Measurements from ENCODE around the gene PRDM2. TPM values are rescaled to one million over a fixed set of nuclear protein-coding genes. Genes with fewer than 3 reads are reported as not detected.

The PRDM2 gene
- total RNA-seq, 4 donors from 2014 or later = 34.7 to 70.1 (median 53.0) TPM

DNA sequence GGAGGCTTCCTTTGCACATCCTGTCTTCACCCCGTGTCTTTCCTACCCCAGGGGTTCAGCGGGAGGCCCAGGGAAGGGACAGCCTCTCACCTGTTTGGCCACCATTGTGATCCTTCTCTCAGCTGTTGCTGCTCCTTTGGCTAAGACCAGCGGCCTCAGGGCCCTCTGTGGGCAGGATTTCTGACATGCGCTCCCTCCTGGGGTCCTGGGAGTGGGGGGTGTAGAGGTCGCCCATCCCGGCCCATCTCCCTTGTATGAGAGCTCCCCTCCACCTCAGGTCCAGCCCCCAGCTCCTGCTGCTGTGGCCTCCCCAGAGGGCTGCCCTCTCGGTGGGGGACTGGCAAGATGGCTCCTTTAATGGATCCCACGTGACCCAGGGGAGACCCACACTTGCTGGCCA is 120.5 kb downstream of the PRDM2 start:
- TF ChIP-seq, protein P1, sequence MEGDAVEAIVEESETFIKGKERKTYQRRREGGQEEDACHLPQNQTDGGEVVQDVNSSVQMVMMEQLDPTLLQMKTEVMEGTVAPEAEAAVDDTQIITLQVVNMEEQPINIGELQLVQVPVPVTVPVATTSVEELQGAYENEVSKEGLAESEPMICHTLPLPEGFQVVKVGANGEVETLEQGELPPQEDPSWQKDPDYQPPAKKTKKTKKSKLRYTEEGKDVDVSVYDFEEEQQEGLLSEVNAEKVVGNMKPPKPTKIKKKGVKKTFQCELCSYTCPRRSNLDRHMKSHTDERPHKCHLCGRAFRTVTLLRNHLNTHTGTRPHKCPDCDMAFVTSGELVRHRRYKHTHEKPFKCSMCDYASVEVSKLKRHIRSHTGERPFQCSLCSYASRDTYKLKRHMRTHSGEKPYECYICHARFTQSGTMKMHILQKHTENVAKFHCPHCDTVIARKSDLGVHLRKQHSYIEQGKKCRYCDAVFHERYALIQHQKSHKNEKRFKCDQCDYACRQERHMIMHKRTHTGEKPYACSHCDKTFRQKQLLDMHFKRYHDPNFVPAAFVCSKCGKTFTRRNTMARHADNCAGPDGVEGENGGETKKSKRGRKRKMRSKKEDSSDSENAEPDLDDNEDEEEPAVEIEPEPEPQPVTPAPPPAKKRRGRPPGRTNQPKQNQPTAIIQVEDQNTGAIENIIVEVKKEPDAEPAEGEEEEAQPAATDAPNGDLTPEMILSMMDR (IDR thresholded peaks at IDR 0.05) = no peak
- no peak for TF ChIP-seq POLR2A (IDR thresholded peaks at IDR 0.05)
- Histone ChIP-seq H3K4me1 (no peaks in the 10 kb centered on the region), H3K36me3 (peaks cover 0 to 20% (median 0%) of the 10 kb centered on the region in 3 donors), H3K27me3 (no peaks in the 10 kb centered on the region), H3K9me3 (no peaks in the 10 kb centered on the region), H3K4me3 (no peak overlapping the region), H3K27ac (no peak overlapping the region)
- peak in 1 of 3 donors; percentile 22 for DNase-seq

DNA sequence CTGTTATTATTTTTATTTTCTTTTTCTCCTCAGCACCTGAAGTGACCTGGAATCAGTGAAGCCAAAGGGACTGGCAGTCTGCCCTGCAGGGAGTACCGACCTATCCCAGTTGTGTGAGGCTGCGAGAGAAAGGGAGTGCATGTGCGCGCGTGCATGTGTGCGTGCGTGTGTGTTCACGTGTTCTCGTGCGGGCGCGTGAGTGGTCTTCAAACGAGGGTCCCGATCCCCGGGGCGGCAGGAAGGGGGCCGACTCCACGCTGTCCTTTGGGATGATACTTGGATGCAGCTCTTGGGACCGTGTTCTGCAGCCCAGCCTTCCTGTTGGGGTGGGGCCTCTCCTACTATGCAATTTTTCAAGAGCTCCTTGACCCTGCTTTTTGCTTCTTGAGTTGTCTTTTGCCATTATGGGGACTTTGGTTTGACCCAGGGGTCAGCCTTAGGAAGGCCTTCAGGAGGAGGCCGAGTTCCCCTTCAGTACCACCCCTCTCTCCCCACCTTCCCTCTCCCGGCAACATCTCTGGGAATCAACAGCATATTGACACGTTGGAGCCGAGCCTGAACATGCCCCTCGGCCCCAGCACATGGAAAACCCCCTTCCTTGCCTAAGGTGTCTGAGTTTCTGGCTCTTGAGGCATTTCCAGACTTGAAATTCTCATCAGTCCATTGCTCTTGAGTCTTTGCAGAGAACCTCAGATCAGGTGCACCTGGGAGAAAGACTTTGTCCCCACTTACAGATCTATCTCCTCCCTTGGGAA is 123.3 kb downstream of the PRDM2 start:
- DNase-seq = peak in 1 of 3 donors; percentile 33
- Histone ChIP-seq H3K27me3 (no peaks in the 10 kb centered on the region), H3K36me3 (peaks cover 0 to 20% (median 0%) of the 10 kb centered on the region in 3 donors), H3K4me3 (no peak overlapping the region), H3K9me3 (no peaks in the 10 kb centered on the region), H3K4me1 (peaks cover 0 to under 1% (median 0%) of the 10 kb centered on the region in 4 donors), H3K27ac (no peak overlapping the region)
- TF ChIP-seq, protein P1 (IDR thresholded peaks at IDR 0.05) = no peak
- no peak for TF ChIP-seq POLR2A (IDR thresholded peaks at IDR 0.05)

DNA sequence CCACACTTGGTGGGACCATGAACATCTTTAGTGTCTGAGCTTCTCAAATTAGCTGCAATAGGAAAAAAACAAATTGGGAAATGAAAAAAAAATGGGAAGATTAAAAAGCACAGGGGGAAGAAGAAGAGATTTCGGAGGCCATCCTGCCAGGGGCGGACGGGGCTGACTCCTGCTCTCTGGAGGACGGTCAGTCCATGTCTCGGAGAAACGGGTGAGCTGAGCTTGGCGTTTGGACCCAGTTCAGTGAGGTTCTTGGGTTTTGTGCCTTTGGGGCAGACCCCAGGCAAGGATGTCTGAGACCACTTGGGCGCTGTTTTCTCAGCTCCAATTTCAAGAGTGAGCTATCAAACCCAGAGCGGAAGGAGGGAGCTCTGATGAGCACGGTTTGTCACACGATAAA is 123.9 kb downstream of the PRDM2 start:
- Histone ChIP-seq H3K4me3 (no peak overlapping the region), H3K36me3 (peaks cover 0 to 17% (median 0%) of the 10 kb centered on the region in 3 donors), H3K9me3 (no peaks in the 10 kb centered on the region), H3K27ac (no peak overlapping the region), H3K27me3 (no peaks in the 10 kb centered on the region), H3K4me1 (peaks cover 0 to 7% (median 0%) of the 10 kb centered on the region in 4 donors)
- peak in 1 of 3 donors; percentile 28 for DNase-seq
- TF ChIP-seq POLR2A (IDR thresholded peaks at IDR 0.05) = no peak
- TF ChIP-seq, protein P1 (IDR thresholded peaks at IDR 0.05) = no peak

DNA sequence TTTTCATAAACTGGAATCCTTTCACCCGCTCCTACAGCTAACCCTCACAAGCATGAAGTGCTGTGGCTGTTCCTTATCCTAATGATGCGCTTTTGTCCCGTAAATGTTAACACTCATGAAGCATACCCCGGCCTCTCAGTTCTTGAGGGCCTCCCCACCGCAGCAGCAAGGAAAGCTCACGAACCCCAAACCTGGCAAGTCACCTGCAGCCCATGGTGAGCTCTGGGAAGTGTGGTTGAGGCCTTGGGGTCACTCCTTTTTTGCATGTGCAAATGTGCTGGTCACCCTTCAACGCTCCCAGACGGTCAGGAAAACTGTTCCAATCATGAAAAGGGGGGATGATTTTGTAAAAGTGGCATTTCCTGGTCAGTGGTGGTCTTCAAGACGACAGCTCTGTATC is 124.6 kb downstream of the PRDM2 start:
- Histone ChIP-seq H3K4me1 (peaks cover 0 to 10% (median 0%) of the 10 kb centered on the region in 4 donors), H3K27ac (no peak overlapping the region), H3K4me3 (no peak overlapping the region), H3K27me3 (no peaks in the 10 kb centered on the region), H3K36me3 (peaks cover 0 to 16% (median 0%) of the 10 kb centered on the region in 3 donors), H3K9me3 (no peaks in the 10 kb centered on the region)
- no peak for DNase-seq
- TF ChIP-seq, protein P1 (IDR thresholded peaks at IDR 0.05) = no peak

DNA sequence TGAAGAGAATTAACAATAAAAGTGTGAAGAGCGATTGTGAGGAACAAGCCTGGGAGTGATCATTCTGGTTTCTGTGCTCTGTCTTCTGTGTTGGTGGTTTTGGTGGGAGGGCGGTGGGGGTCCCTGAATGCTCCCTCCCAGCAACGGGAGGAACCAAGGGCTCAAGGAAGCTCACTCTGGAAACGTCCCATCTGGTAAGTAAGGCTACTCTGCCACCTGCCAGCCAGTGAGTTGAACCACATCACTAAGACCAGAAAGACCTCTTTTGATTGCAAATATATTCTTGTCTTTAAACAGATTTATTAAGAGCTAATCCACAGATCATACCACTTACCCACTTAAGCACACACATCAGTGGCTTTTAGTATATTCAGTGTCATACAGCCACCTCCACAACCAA is 125.0 kb downstream of the PRDM2 start:
- peaks cover 0 to 16% (median 0%) of the 10 kb centered on the region in 3 donors for H3K36me3 ChIP-seq
- H3K27ac ChIP-seq = no peak overlapping the region
- peaks cover 0 to 10% (median 0%) of the 10 kb centered on the region in 4 donors for H3K4me1 ChIP-seq
- H3K4me3 ChIP-seq = no peak overlapping the region
- peak in 1 of 3 donors; percentile 45 for DNase-seq
- no peaks in the 10 kb centered on the region for H3K9me3 ChIP-seq
- H3K27me3 ChIP-seq = no peaks in the 10 kb centered on the region
- TF ChIP-seq, protein P1 (IDR thresholded peaks at IDR 0.05) = peak in 2 of 6 experiments; percentile 9 to 20
- TF ChIP-seq POLR2A (IDR thresholded peaks at IDR 0.05) = no peak

Measured in Peyer's patch (tissue), 4 donors.